ENCODE measurements around the gene RELB.

RELB gene

GRCh38 chr19:45063851-45064801 is 62.9 kb downstream of the RELB start:
- no peaks in the 10 kb centered on the region for H3K4me1 Mint-ChIP-seq
- no peak for TF ChIP-seq CTCF (IDR thresholded peaks at IDR 0.05)
- H3K9me3 Mint-ChIP-seq, result no peaks in the 10 kb centered on the region
- no peak overlapping the region for H3K4me3 Mint-ChIP-seq
- DNase-seq, result no peak
- no peak overlapping the region for H3K27ac Mint-ChIP-seq
- H3K36me3 Mint-ChIP-seq (ENCODE audit: low read depth), result peaks cover 42% of the 10 kb centered on the region
- H3K27me3 Mint-ChIP-seq (ENCODE audit: low read depth, poor library complexity), result no peaks in the 10 kb centered on the region

- Mint-ChIP-seq H3K9me3 (no peaks in the 10 kb centered on the region), H3K4me1 (no peaks in the 10 kb centered on the region), H3K27me3 (ENCODE audit: low read depth, poor library complexity) (no peaks in the 10 kb centered on the region), H3K27ac (peak overlapping the region; percentile 57), H3K4me3 (no peak overlapping the region), H3K36me3 (ENCODE audit: low read depth) (peaks cover 30% of the 10 kb centered on the region)
- no peak for DNase-seq
- no peak for TF ChIP-seq CTCF (IDR thresholded peaks at IDR 0.05)
Measured at GRCh38 chr19:45066921-45067661, 65.8 kb downstream of the RELB start.

- Mint-ChIP-seq H3K27me3 (ENCODE audit: low read depth, poor library complexity) (no peaks in the 10 kb centered on the region), H3K27ac (no peak overlapping the region), H3K4me1 (no peaks in the 10 kb centered on the region), H3K4me3 (no peak overlapping the region), H3K9me3 (no peaks in the 10 kb centered on the region), H3K36me3 (ENCODE audit: low read depth) (peaks cover 23% of the 10 kb centered on the region)
- TF ChIP-seq CTCF (IDR thresholded peaks at IDR 0.05), result no peak
- no peak for DNase-seq
Measured at GRCh38 chr19:45068041-45068440, 66.8 kb downstream of the RELB start.

GRCh38 chr19:45069056-45069455 is 67.8 kb downstream of the RELB start:
- Mint-ChIP-seq H3K4me3 (no peak overlapping the region), H3K36me3 (ENCODE audit: low read depth) (peaks cover 21% of the 10 kb centered on the region), H3K27ac (peak overlapping the region; percentile 42), H3K4me1 (no peaks in the 10 kb centered on the region), H3K9me3 (no peaks in the 10 kb centered on the region), H3K27me3 (ENCODE audit: low read depth, poor library complexity) (no peaks in the 10 kb centered on the region)
- TF ChIP-seq CTCF (IDR thresholded peaks at IDR 0.05), result no peak
- no peak for DNase-seq

- TF ChIP-seq CTCF (IDR thresholded peaks at IDR 0.05), result no peak
- no peak overlapping the region for H3K27ac Mint-ChIP-seq
- peaks cover 11% of the 10 kb centered on the region for H3K27me3 Mint-ChIP-seq (ENCODE audit: low read depth, poor library complexity)
- peaks cover 7% of the 10 kb centered on the region for H3K4me1 Mint-ChIP-seq
- no peaks in the 10 kb centered on the region for H3K9me3 Mint-ChIP-seq
- DNase-seq, result no peak
- peaks cover 16% of the 10 kb centered on the region for H3K36me3 Mint-ChIP-seq (ENCODE audit: low read depth)
- H3K4me3 Mint-ChIP-seq, result no peak overlapping the region
Measured at GRCh38 chr19:45070214-45070613, 69.0 kb downstream of the RELB start.

Data from nephron progenitor cell (in vitro differentiated cells).